Activated T-cell treated with anti-CD3 and anti-CD28 coated beads, Interleukin-2, amount 50 U/mL, for 1 hour (primary cell): ENCODE data around the gene FUBP1.
A peak's percentile ranks its signal among the peaks of the same experiment; 100 is the strongest.
"Not testable (repeated sequence)": the region's sequence is repeated elsewhere in the genome, so short reads cannot be mapped to it uniquely, and the experiment has no call there.

Source experiments
- DNase-seq: peaks from one replicate; pipeline ENCODE4 v3.0.0-alpha.2; 2020

FUBP1 gene

GRCh38 chr1:77978969-77979876 lies at the start of gene FUBP1:
TSS of gene FUBP1 (minus strand) at chr1:77979072. CDS start at chr1:77979004, 68 bp downstream.
- DNase-seq: peak; percentile 91

- DNase-seq: not testable (repeated sequence)
These were observed 42.3 kb upstream of the FUBP1 start for GRCh38 chr1:78021134-78021533.

GRCh38 chr1:78019024-78019423 lies 40.2 kb upstream of the FUBP1 start:
- DNase-seq: no peak

GRCh38 chr1:78015148-78015547 lies 36.3 kb upstream of the FUBP1 start:
- DNase-seq: no peak

- DNase-seq: no peak
These were observed 32.2 kb upstream of the FUBP1 start for GRCh38 chr1:78011050-78011449.

- DNase-seq: no peak
These were observed 31.0 kb upstream of the FUBP1 start for GRCh38 chr1:78009836-78010235.

GRCh38 chr1:78009276-78009675 lies 30.4 kb upstream of the FUBP1 start:
- DNase-seq: no peak

GRCh38 chr1:78007677-78008341 lies 28.9 kb upstream of the FUBP1 start:
- DNase-seq: no peak

GRCh38 chr1:78006521-78006920 lies 27.6 kb upstream of the FUBP1 start:
- no peak for DNase-seq

- no peak for DNase-seq
These were observed 26.9 kb upstream of the FUBP1 start for GRCh38 chr1:78005755-78006154.

GRCh38 chr1:78005448-78005722 lies 26.5 kb upstream of the FUBP1 start:
- no peak for DNase-seq

GRCh38 chr1:78004719-78005447 lies 26.0 kb upstream of the FUBP1 start, which contains the start of gene DNAJB4:
TSS of gene DNAJB4 (plus strand) at chr1:78004939. CDS start at chr1:78005111, 172 bp downstream.
- no peak for DNase-seq

GRCh38 chr1:78003882-78004718 lies 25.2 kb upstream of the FUBP1 start:
- DNase-seq: peak; percentile 44

- DNase-seq: no peak
These were observed 24.3 kb upstream of the FUBP1 start for GRCh38 chr1:78003070-78003746.

GRCh38 chr1:78000536-78000935 lies 21.7 kb upstream of the FUBP1 start:
- DNase-seq: not testable (repeated sequence)

GRCh38 chr1:77996734-77997133 lies 17.9 kb upstream of the FUBP1 start:
- no peak for DNase-seq

- DNase-seq: no peak
These were observed 15.3 kb upstream of the FUBP1 start for GRCh38 chr1:77994117-77994705.

GRCh38 chr1:77991638-77992037 lies 12.8 kb upstream of the FUBP1 start:
- DNase-seq: no peak

GRCh38 chr1:77990629-77991204 lies 11.8 kb upstream of the FUBP1 start:
- no peak for DNase-seq

GRCh38 chr1:77989744-77990143 lies 10.9 kb upstream of the FUBP1 start:
- no peak for DNase-seq

GRCh38 chr1:77987919-77988318 lies 9.0 kb upstream of the FUBP1 start:
- no peak for DNase-seq
